Lower leg skin (tissue), 4 donors: ENCODE measurements around the gene GJB5. TPM values are rescaled to one million over a fixed set of nuclear protein-coding genes. Genes with fewer than 3 reads are reported as not detected.

Experiments
- DNase-seq, 2 donors: peaks; one replicate each; pipeline ENCODE4 v3.0.0-alpha.2; 2019; ENCODE audit warnings: low spot score in 2 of 2
- H3K4me3 ChIP-seq: fragments of 200-600 bp; sonication (generic); 2 replicates; pipeline ENCODE4 v1.5.1; 2017; ENCODE audit warnings: mild to moderate bottlenecking, low read depth; ENCODE audit not compliant: poor library complexity, severe bottlenecking
- CTCF ChIP-seq, 3 donors: fragments of 450-650 bp; IDR thresholded peaks; one replicate each; pipeline ENCODE4 v1.5.1; 2016; ENCODE audit warnings: antibody characterized with exemption in 3 of 3, mild to moderate bottlenecking in 3 of 3, moderate library complexity in 2 of 3
- POLR2A ChIP-seq, 2 donors: fragments of 450-650 bp; IDR thresholded peaks; one replicate each; pipeline ENCODE4 v1.6.1; 2016 to 2017; ENCODE audit warnings: antibody characterized with exemption in 2 of 2, mild to moderate bottlenecking in 1 of 2, moderate library complexity in 1 of 2
- WGBS, 2 donors: methylation state at CpG; one replicate each; pipeline ENCODE4 v1.1.5; 2018; 5-methylcytosine and 5-hydroxymethylcytosine counted together
- intact Hi-C: fragments of 100-400 bp; cut with DNase I; formaldehyde crosslinking; loops from one replicate; pipeline ENCODE4 v1.15.0; 2023; ENCODE audit warnings: low total_unique reads
- total RNA-seq, 4 donors: library from RNA; depleted of rRNA; stranded (reverse); fragments of >200 nt; gene quantifications; one replicate each; pipeline ENCODE4 v1.1.0, GENCODE V29; 2016

GJB5 gene
- total RNA-seq = 100 to 1,000 TPM; 105 to 156 (median 134) TPM

DNA sequence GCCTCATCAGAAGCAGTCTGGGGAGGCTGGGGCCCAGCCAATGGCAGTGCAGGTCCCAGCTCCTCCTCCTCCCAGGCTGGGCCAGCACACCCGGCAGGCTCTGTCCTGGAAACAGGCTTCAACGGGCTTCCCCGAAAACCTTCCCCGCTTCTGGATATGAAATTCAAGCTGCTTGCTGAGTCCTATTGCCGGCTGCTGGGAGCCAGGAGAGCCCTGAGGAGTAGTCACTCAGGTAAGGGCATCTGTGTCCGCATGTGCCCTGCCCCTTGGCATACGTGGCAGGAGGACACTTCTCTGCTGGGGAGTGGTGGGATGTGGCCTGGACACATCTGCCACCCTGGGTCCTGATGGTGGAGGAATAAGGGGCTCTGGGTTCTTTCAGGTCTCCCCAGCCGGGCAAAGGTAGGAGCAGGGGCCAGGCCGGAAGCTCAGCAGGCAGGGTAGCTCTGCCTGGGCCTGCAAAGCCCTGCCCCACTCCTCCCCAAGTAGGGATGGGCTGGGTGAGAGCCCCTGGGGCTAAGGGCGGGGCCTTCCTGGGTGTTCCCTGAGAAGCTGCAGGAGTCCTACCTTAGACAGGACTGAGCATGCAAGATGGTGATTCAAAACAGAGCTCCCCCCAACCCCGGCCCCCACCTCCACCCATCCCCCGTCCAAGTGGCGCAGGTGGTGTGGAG, at the start of gene GJB5:
Gene GJB5, plus strand, starts transcription at position 84 of the 674 bp plus-strand sequence. CDS start 2,284 bp downstream, outside the sequence.
- WGBS, 2 donors = 40 to 52% methylated on average over 1 to 12 of the region's 13 CpGs
- peak; percentile 82 to 92 for DNase-seq
- intact Hi-C loops = no loop called here
- H3K4me3 ChIP-seq = no peak within 1 kb of the TSS
- TF ChIP-seq POLR2A (IDR thresholded peaks at IDR 0.05) (no peak), CTCF (IDR thresholded peaks at IDR 0.05) (no peak)

DNA sequence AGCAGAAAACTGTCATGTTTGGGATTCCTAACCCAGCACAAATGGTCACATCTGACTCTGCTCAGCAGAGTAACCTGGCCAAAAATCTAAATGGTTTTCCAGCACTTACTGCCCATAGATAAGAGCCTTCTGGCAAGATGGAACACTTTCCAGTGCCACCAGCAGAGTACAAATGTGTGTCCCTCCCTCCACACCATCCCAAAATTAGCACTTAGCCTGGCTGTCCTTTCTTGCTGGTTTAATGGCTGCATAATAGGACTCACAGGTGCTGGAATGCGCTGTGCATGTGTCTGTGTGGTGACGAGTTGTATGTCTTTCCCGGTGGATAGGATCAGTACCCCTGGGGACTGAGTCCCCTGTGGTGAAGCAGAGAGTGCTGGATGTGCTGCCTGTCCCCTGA, 49.8 kb upstream of the GJB5 start:
- intact Hi-C loops = no loop called here
- TF ChIP-seq CTCF (IDR thresholded peaks at IDR 0.05) (no peak), POLR2A (IDR thresholded peaks at IDR 0.05) (no peak)
- 27 to 57% methylated on average over 3 of the region's 3 CpGs for WGBS, 2 donors

DNA sequence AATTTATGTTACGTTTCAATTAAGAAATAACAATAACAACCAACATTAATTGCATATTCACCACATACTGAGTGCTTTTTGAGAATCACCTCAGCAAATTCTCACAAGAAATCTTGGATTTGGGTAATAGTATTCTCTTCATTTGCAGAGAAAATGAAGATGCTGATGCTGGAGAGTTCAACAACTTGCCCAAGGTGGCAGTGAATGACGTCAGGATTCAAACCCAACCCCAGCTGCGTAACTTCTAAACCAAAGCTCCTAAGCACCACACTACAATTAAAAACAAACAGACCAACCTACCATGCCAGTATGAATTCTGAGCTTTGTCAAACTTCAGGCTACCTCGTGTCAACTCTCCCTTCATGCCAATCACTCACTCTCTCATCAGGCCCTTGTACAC, 46.7 kb upstream of the GJB5 start:
- TF ChIP-seq CTCF (IDR thresholded peaks at IDR 0.05) (no peak), POLR2A (IDR thresholded peaks at IDR 0.05) (no peak)
- WGBS, 2 donors = 75 to 80% methylated on average over 4 of the region's 4 CpGs
- H3K4me3 ChIP-seq = no peak overlapping the region

More for the DNA sequence above, 49.8 kb upstream of the GJB5 start:
- DNase-seq = no peak
- H3K4me3 ChIP-seq = no peak overlapping the region

DNA sequence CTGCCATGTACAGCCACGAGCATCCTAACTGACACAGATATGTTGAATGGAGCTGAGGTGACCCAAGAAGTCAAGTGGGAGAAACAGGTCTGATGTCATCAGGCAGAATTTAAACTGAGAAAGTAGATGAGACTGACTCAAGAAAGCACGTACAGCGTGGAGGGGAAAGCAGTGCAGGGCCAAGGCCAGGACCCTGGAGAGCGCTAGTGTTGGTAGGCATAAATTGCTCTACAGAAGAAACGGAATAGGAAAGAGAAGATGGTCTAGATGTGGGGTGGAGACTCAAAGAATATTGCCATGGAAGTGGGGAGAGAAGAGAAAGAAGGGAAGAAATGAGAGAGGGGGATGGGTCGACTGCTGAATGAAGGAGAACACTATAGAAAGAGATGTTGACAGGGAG, 45.3 kb upstream of the GJB5 start:
- intact Hi-C loops = no loop called here
- 35 to 38% methylated on average over 6 of the region's 6 CpGs for WGBS, 2 donors
- no peak overlapping the region for H3K4me3 ChIP-seq
- no peak for TF ChIP-seq CTCF (IDR thresholded peaks at IDR 0.05)
- TF ChIP-seq POLR2A (IDR thresholded peaks at IDR 0.05) = no peak
- DNase-seq = no peak

More for the DNA sequence above, 46.7 kb upstream of the GJB5 start:
- DNase-seq = no peak
- intact Hi-C loops = no loop called here

DNA sequence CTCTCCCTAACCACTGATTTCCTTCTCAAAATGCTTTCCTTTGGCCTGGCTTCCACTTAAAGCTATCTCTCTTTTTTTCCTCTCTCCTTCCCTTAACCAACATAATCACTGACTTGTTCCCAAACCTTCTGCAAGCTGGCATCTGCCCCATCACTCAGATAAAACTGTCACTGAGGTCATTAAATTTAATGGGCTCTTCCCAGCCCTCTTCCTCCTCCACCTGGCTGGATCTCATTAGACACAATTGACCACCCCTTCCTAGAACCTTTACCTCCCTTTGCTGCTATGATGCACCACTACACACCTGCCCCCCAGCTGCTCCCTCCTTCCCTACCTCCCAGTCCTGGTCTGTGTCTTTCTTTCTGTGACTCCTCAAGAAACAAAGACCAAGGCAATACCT, 44.0 kb upstream of the GJB5 start:
- no peak overlapping the region for H3K4me3 ChIP-seq
- DNase-seq = no peak
- TF ChIP-seq CTCF (IDR thresholded peaks at IDR 0.05) (no peak), POLR2A (IDR thresholded peaks at IDR 0.05) (no peak)
- intact Hi-C loops = no loop called here

DNA sequence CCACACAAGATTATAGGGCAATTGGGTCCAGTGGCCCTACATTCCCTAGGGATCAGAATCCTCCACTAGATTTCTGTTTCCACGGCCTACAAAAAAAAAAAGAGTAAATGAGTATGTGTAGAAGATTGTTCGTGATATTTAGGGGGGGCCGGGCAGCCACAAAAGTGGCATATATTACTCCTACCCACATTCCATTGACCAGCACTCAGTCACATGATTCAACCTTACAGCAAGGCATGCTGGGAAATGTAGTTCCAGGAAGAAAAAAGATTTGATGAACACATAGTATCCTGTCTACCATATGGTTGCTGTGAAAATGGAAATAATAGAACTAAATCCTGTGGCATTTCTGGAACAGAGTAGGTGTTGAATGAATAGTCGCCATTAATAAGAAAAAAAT, 43.4 kb upstream of the GJB5 start:
- intact Hi-C loops = no loop called here
- no peak for DNase-seq
- no peak for TF ChIP-seq POLR2A (IDR thresholded peaks at IDR 0.05)
- TF ChIP-seq CTCF (IDR thresholded peaks at IDR 0.05) = no peak
- WGBS, 2 donors = 80 to 85% methylated on average over 4 of the region's 4 CpGs
- no peak overlapping the region for H3K4me3 ChIP-seq
